HTR-8/SVneo (cell line): Measurements from ENCODE around the gene ZYG11B.
"Not testable (repeated sequence)": the region's sequence is repeated elsewhere in the genome, so short reads cannot be mapped to it uniquely, and the experiment has no call there.

Experiments
- DNase-seq: peaks from one replicate; pipeline ENCODE4 v3.0.0; 2011; ENCODE audit warnings: low spot score, mixed read lengths; ENCODE audit not compliant: insufficient read length
- FAIRE-seq: peaks from 2 replicates; lab custom pipeline; 2011; peaks lifted over from hg19 to GRCh38; lab: Jason Lieb, UNC

ZYG11B gene

GRCh38 chr1:52726265-52727113 lies at the start of gene ZYG11B:
ZYG11B (plus strand) TSS chr1:52726453; CDS start chr1:52726654, 201 bp downstream.
- FAIRE-seq (no peak), DNase-seq (peak; percentile 88)

- DNase-seq (no peak), FAIRE-seq (no peak)
These were observed 49.0 kb upstream of the ZYG11B start for GRCh38 chr1:52677076-52677806.

DNA sequence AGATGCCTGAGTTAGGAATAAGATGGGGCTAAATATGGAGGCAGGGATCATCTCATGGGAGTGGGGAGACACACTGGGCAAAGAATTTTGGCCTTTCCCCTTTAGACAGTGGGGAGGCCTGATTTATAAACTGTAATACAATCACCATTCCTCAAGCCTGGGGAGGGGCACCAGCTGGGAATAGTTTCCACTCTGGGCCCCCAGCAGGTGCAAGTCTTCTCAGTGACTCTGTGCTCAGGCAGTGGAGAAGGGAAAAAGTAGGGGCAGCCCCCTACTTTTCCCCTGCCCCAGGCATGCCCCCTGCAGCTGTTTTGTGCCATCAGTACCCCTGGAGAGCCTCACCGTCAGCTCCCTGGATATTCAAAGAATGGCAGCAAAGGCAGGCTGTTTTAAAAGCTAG lies 47.2 kb upstream of the ZYG11B start:
- DNase-seq (no peak), FAIRE-seq (no peak)

GRCh38 chr1:52679498-52679897 lies 46.8 kb upstream of the ZYG11B start:
- DNase-seq, result no peak

GRCh38 chr1:52680353-52680752 lies 45.9 kb upstream of the ZYG11B start:
- FAIRE-seq (no peak), DNase-seq (no peak)

More at GRCh38 chr1:52679498-52679897, 46.8 kb upstream of the ZYG11B start:
- FAIRE-seq, result no peak

DNA sequence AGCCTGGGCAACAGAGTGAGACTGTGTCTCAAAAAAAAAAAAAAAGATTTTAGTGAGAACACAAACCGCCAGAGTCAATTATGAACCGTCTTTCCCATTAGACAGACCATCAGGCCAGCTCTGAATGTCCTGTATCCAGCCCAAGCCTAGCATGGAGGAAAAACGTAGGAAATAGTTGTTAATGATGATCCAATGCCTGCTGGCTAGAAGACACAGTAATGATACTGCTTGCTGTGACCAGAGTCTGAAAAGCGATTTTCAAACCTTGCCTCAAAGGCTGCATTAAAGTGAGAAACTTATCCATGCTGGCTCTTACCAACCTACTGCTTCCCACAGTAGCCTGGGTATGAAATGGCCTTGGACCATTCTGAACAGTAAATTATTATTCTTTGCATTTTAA lies 45.1 kb upstream of the ZYG11B start:
- no peak for DNase-seq
- no peak for FAIRE-seq

DNA sequence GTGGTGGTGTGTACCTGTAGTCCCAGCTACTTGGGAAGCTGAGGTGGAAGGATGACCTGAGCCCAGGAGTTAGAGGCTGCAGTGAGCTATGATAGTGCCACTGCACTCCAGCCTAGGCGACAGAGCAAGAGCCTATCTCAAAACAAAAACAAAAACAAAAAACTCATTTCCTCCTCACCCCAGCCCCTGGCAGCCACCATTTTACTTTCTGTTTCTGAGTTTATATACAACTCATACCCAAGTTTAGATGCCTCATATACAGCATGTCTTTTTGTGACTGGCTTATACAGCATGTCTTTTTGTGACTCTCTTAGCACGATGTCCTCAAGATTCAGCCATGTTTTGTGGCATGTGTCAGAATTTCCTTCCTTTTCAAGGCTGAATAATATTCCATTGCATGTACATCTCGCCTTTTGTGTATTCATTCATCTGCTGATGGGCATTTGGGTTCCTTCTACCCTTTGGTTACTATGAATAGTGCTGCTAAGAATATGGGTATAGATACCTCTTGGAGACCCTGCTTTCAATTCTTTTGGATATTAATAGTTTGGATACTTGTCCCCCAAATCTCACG lies 42.8 kb upstream of the ZYG11B start:
- no peak for FAIRE-seq

DNA sequence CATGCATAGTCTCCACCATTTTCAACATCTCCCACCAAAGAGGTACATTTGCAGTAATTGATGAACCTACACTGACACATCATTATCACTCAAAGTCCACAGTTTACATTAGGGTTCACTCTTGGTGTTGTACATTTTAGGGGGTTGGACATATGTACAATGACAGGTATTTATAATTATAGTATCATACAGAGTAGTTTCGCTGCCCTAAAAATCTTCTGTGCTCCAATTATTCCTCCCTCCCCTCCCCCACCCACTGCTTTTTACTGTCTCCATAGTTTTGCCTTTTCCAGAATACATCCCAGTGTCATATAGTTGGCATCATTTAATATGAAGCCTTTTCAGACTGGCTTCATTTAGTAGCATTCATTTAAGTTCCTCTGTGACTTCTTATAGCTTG lies 41.7 kb upstream of the ZYG11B start:
- DNase-seq, result no peak
- no peak for FAIRE-seq

More for the DNA sequence above, 42.8 kb upstream of the ZYG11B start:
- no peak for DNase-seq

GRCh38 chr1:52686261-52686751 lies 39.9 kb upstream of the ZYG11B start:
- FAIRE-seq, result not testable (repeated sequence)
- peak; percentile 54 for DNase-seq

- DNase-seq (no peak), FAIRE-seq (no peak)
These were observed 39.4 kb upstream of the ZYG11B start for GRCh38 chr1:52686830-52687229.

DNA sequence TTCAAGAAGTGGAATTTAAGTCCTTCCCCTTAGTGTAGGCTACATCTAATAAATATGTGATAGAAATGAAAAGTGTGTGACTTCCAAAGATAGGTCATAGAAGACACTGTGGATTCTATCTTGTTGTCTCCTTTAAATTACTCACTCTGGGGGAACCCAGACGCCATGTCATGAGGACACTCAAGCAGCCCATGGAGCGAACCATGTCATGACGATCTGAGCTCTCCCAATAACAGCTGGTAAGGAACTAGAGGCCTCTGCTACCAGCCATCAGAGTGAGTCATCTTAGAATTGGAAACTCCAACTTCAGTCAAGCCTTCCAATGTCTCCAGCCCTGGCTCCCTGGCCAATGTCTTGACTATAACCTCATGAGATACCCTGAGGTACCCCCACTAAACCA lies 34.4 kb upstream of the ZYG11B start:
- DNase-seq, result no peak
- FAIRE-seq, result no peak

GRCh38 chr1:52692697-52693096 lies 33.6 kb upstream of the ZYG11B start:
- DNase-seq (no peak), FAIRE-seq (no peak)

- DNase-seq, FAIRE-seq: not testable (repeated sequence)
These were observed 32.9 kb upstream of the ZYG11B start for GRCh38 chr1:52693351-52693750.

DNA sequence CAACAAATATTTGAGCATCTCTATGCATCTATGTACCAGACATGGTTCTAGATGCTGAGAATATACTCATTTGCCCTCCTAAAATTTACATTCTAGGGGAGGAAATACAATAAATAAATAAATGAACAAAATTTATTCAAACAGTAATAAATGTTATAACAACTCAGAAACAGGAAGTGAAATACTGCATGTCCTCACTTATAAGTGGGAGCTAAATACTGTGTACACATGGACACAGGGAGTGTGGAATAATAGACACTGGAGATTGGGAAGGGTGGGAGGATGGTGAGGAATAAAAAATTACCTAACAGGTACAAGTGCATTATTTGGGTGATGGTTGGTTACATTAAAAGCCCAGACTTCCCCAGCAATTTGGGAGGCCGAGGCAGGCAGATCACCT lies 32.4 kb upstream of the ZYG11B start:
- no peak for DNase-seq
- FAIRE-seq, result no peak

DNA sequence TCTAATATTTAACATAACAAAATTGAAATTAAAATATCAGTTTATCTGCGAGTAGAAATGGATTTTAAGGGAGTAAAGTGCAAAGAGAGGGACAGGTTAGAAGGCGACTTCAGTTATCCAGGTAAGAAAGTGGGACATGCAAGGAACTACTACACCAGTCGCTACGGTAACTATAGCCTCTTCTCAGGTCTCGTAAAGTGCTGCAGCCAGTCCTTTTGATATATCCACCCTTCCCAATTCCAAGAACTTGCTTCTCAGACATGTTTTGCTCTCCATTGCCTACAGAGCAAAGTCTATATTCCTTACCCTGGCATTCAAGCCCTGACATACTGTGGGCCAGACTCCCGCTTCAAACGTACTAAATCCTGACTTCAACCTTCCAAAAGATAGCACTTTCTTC lies 30.6 kb upstream of the ZYG11B start:
- DNase-seq, result no peak
- no peak for FAIRE-seq

- peak; percentile 74 for DNase-seq
- FAIRE-seq, result no peak
These were observed 28.2 kb upstream of the ZYG11B start, which contains the start of gene COA7 for GRCh38 chr1:52697795-52698674. COA7 (minus strand) TSS chr1:52698347; CDS start chr1:52698326, 21 bp downstream.

- FAIRE-seq, result no peak
These were observed 23.1 kb upstream of the ZYG11B start for GRCh38 chr1:52702886-52703787.

GRCh38 chr1:52706136-52706670 lies 20.1 kb upstream of the ZYG11B start:
- no peak for DNase-seq
- FAIRE-seq, result no peak

More at GRCh38 chr1:52702886-52703787, 23.1 kb upstream of the ZYG11B start:
- peak; percentile 90 for DNase-seq
